Gastroesophageal sphincter (tissue), 4 donors: ENCODE results near the gene TOX2. TPM values are rescaled to one million over a fixed set of nuclear protein-coding genes. Genes with fewer than 3 reads are reported as not detected.

Experiments used
- ATAC-seq: fragments of 150-250 bp; one replicate; pipeline ENCODE4 v1.9.1; 2016; ENCODE audit warnings: mild to moderate bottlenecking, moderate library complexity
- H3K27ac ChIP-seq, 4 donors: fragments of 200-600 bp; sonication (generic) in 3 of 4; 1 replicate in 3 of 4; 2 replicates in 1 of 4; pipeline ENCODE4 v1.5.1; 2016 to 2019
- H3K27me3 ChIP-seq: fragments of 200-600 bp; sonication (generic); one replicate; pipeline ENCODE4 v1.5.1; 2019
- H3K36me3 ChIP-seq, 2 donors: fragments of 200-600 bp; sonication (generic); one replicate each; pipeline ENCODE4 v1.5.1; 2019; ENCODE audit warnings: control low read depth in 1 of 2
- H3K4me1 ChIP-seq, 3 donors: fragments of 200-600 bp; sonication (generic); 1 replicate in 2 of 3; 2 replicates in 1 of 3; pipeline ENCODE4 v1.5.1; 2016 to 2019; ENCODE audit warnings: control low read depth in 2 of 3
- H3K4me3 ChIP-seq, 2 donors: fragments of 200-600 bp; sonication (generic); one replicate each; pipeline ENCODE4 v1.5.1; 2019; ENCODE audit warnings: mild to moderate bottlenecking in 1 of 2, moderate library complexity in 1 of 2
- H3K9me3 ChIP-seq, 3 donors: fragments of 200-600 bp; sonication (generic); one replicate each; pipeline ENCODE4 v1.5.1; 2017 to 2019; ENCODE audit warnings: control low read depth in 2 of 3
- CTCF ChIP-seq, 4 experiments: fragments of 200-600 bp in 2 of 4; fragments of 450-650 bp in 2 of 4; sonication (generic) in 1 of 4; IDR thresholded peaks; one replicate each; pipeline ENCODE4 v1.5.1; 2017 to 2019; ENCODE audit warnings: antibody characterized with exemption in 4 of 4, mild to moderate bottlenecking in 2 of 4, moderate library complexity in 2 of 4
- EP300 ChIP-seq: sonication (generic); formaldehyde crosslinking; IDR thresholded peaks from one replicate; pipeline ENCODE4 v1.6.1; 2017; ENCODE audit warnings: antibody characterized with exemption, mild to moderate bottlenecking
- POLR2A ChIP-seq, 2 donors: fragments of 450-650 bp; IDR thresholded peaks; one replicate each; pipeline ENCODE4 v1.6.1; 2017; ENCODE audit warnings: antibody characterized with exemption in 2 of 2, mild to moderate bottlenecking in 2 of 2, moderate library complexity in 1 of 2
- POLR2AphosphoS5 ChIP-seq: sonication (generic); formaldehyde crosslinking; IDR thresholded peaks from one replicate; pipeline ENCODE4 v1.6.1; 2017; ENCODE audit warnings: antibody characterized with exemption
- WGBS, 2 donors: methylation state at CpG; one replicate each; pipeline ENCODE4 v1.1.5; 2018; ENCODE audit warnings: low coverage in 1 of 2; 5-methylcytosine and 5-hydroxymethylcytosine counted together
- total RNA-seq, 4 donors: library from RNA; depleted of rRNA; stranded (reverse); fragments of >200 nt; gene quantifications; one replicate each; pipeline ENCODE4 v1.1.0, GENCODE V29; 2016

The TOX2 gene
- total RNA-seq, 4 donors from 2014 or later: 16.4 to 47.8 (median 40.3) TPM

GRCh38 chr20:44018942-44019637 is 104.4 kb downstream of the TOX2 start:
- Histone ChIP-seq H3K4me3 (no peak overlapping the region), H3K9me3 (no peaks in the 10 kb centered on the region), H3K27me3 (no peaks in the 10 kb centered on the region), H3K36me3 (no peaks in the 10 kb centered on the region), H3K4me1 (peaks cover 0 to 75% (median 8%) of the 10 kb centered on the region in 3 donors), H3K27ac (peak overlapping the region in 3 of 4 donors; percentile 80 to 84 (median 83))
- 0 to 13% methylated on average over 1 of the region's 2 CpGs for WGBS, 2 donors
- no peak for ATAC-seq
- TF ChIP-seq EP300: no peak
- TF ChIP-seq CTCF (IDR thresholded peaks at IDR 0.05): no peak
- no peak for TF ChIP-seq POLR2A (IDR thresholded peaks at IDR 0.05)

- peak; percentile 27 for ATAC-seq
- no peaks in the 10 kb centered on the region for H3K27me3 ChIP-seq
- peak overlapping the region in 3 of 4 donors; percentile 80 to 84 (median 83) for H3K27ac ChIP-seq
- peak; percentile 16 for TF ChIP-seq POLR2AphosphoS5
- no peak for TF ChIP-seq CTCF (IDR thresholded peaks at IDR 0.05)
- TF ChIP-seq EP300: no peak
- peaks cover 0 to 68% (median 8%) of the 10 kb centered on the region in 3 donors for H3K4me1 ChIP-seq
- H3K9me3 ChIP-seq: no peaks in the 10 kb centered on the region
- H3K4me3 ChIP-seq: no peak overlapping the region
- no peaks in the 10 kb centered on the region for H3K36me3 ChIP-seq
- 68 to 73% methylated on average over 2 to 4 of the region's 13 CpGs for WGBS, 2 donors
These were observed 105.1 kb downstream of the TOX2 start for GRCh38 chr20:44019638-44020335.

GRCh38 chr20:44020406-44021148 is 105.9 kb downstream of the TOX2 start:
- Histone ChIP-seq H3K4me1 (peaks cover 0 to 60% (median 8%) of the 10 kb centered on the region in 3 donors), H3K9me3 (no peaks in the 10 kb centered on the region), H3K27ac (peak overlapping the region in 1 of 4 donors; percentile 84), H3K36me3 (no peaks in the 10 kb centered on the region), H3K27me3 (no peaks in the 10 kb centered on the region), H3K4me3 (no peak overlapping the region)
- no peak for ATAC-seq
- no peak for TF ChIP-seq CTCF (IDR thresholded peaks at IDR 0.05)
- TF ChIP-seq POLR2AphosphoS5: no peak
- no peak for TF ChIP-seq POLR2A (IDR thresholded peaks at IDR 0.05)
- no peak for TF ChIP-seq EP300
- 72 to 80% methylated on average over 4 to 8 of the region's 12 CpGs for WGBS, 2 donors

- WGBS, 2 donors: 91 to 100% methylated on average over 5 to 6 of the region's 6 CpGs
- TF ChIP-seq POLR2A (IDR thresholded peaks at IDR 0.05) (no peak), EP300 (no peak), POLR2AphosphoS5 (no peak), CTCF (IDR thresholded peaks at IDR 0.05) (no peak)
These were observed 106.5 kb downstream of the TOX2 start for GRCh38 chr20:44021186-44021585.

More at GRCh38 chr20:44021186-44021585, 106.5 kb downstream of the TOX2 start:
- no peak overlapping the region for H3K4me3 ChIP-seq
- H3K4me1 ChIP-seq: peaks cover 0 to 54% (median 8%) of the 10 kb centered on the region in 3 donors
- no peaks in the 10 kb centered on the region for H3K36me3 ChIP-seq
- no peaks in the 10 kb centered on the region for H3K27me3 ChIP-seq
- no peaks in the 10 kb centered on the region for H3K9me3 ChIP-seq
- ATAC-seq: no peak
- no peak overlapping the region for H3K27ac ChIP-seq
